HG03175 (cell line): ENCODE data around the gene FANCL.
"Not testable (repeated sequence)": the region's sequence is repeated elsewhere in the genome, so short reads cannot be mapped to it uniquely, and the experiment has no call there.

Experiments
- ATAC-seq: cut with Tn5 transposase; IDR thresholded peaks from one replicate; pipeline ENCODE4 v1.9.1; 2021; ENCODE audit warnings: mild to moderate bottlenecking, moderate library complexity; ENCODE audit not compliant: unreplicated experiment

The FANCL gene

GRCh38 chr2:58155160-58155778 is 85.9 kb downstream of the FANCL start:
- no peak for ATAC-seq

GRCh38 chr2:58146707-58147106 is 94.4 kb downstream of the FANCL start:
- ATAC-seq: no peak

- not testable (repeated sequence) for ATAC-seq
Measured at GRCh38 chr2:58145769-58146168, 95.4 kb downstream of the FANCL start.

GRCh38 chr2:58140508-58141072 is 100.5 kb downstream of the FANCL start:
- no peak for ATAC-seq

GRCh38 chr2:58138396-58139030 is 102.6 kb downstream of the FANCL start:
- ATAC-seq: no peak

GRCh38 chr2:58137856-58138255 is 103.3 kb downstream of the FANCL start:
- ATAC-seq: no peak

GRCh38 chr2:58137221-58137620 is 103.9 kb downstream of the FANCL start:
- ATAC-seq: no peak

GRCh38 chr2:58135861-58136260 is 105.3 kb downstream of the FANCL start:
- no peak for ATAC-seq

- no peak for ATAC-seq
Measured at GRCh38 chr2:58133395-58133794, 107.7 kb downstream of the FANCL start.

GRCh38 chr2:58131191-58132011 is 109.7 kb downstream of the FANCL start:
- no peak for ATAC-seq

GRCh38 chr2:58130238-58130637 is 110.9 kb downstream of the FANCL start:
- no peak for ATAC-seq

- no peak for ATAC-seq
Measured at GRCh38 chr2:58127111-58127510, 114.0 kb downstream of the FANCL start.

GRCh38 chr2:58122540-58122939 is 118.6 kb downstream of the FANCL start:
- ATAC-seq: no peak

GRCh38 chr2:58122040-58122439 is 119.1 kb downstream of the FANCL start:
- no peak for ATAC-seq

- ATAC-seq: no peak
Measured at GRCh38 chr2:58120626-58121229, 120.4 kb downstream of the FANCL start.

- ATAC-seq: not testable (repeated sequence)
Measured at GRCh38 chr2:58113563-58113962, 127.6 kb downstream of the FANCL start.

GRCh38 chr2:58110765-58111164 is 130.4 kb downstream of the FANCL start:
- ATAC-seq: no peak

- no peak for ATAC-seq
Measured at GRCh38 chr2:58109481-58109880, 131.6 kb downstream of the FANCL start.
